Keratinocyte (primary cell): ENCODE measurements around the gene B3GNT5.

Experiments
- CTCF ChIP-seq, 3 experiments: IDR thresholded peaks in 1 of 3; conservative IDR thresholded peaks in 1 of 3; optimal IDR thresholded peaks in 1 of 3; 2 replicates in 2 of 3; 3 replicates in 1 of 3; pipeline versions ENCODE3 to v1.5.1; 2011; ENCODE audit warnings: low read length in 3 of 3, mild to moderate bottlenecking in 3 of 3, moderate library complexity in 2 of 3, control low read depth in 1 of 3, inconsistent platforms in 1 of 3; ENCODE audit not compliant: insufficient read depth in 2 of 3; ENCODE audit errors: extremely low read depth in 1 of 3
- EZH2 ChIP-seq: IDR thresholded peaks from one replicate; pipeline ENCODE4 v1.6.1; 2012; ENCODE audit warnings: inconsistent platforms, mild to moderate bottlenecking, low read length, moderate library complexity

- TF ChIP-seq CTCF (optimal IDR thresholded peaks at IDR 0.05 in 1 of 3, IDR thresholded peaks at IDR 0.05 in 1 of 3, conservative IDR thresholded peaks at IDR 0.05 in 1 of 3; ENCODE audit: extremely low read depth in 1 of 3, insufficient read depth in 2 of 3, low read length in 3 of 3) (no peak), EZH2 (no peak)
Measured at GRCh38 chr3:183215591-183216202, 37.4 kb upstream of the B3GNT5 start.
